ENCODE data around the gene LRRC32.

The LRRC32 gene

GRCh38 chr11:76678321-76678720, 7.8 kb upstream of the LRRC32 start:
- DNase-seq (ENCODE audit: low read depth): no peak

- no peak for DNase-seq (ENCODE audit: low read depth)
These were observed 6.9 kb upstream of the LRRC32 start for GRCh38 chr11:76677458-76677765.

GRCh38 chr11:76676636-76677457, 6.3 kb upstream of the LRRC32 start:
- no peak for DNase-seq (ENCODE audit: low read depth)

DNA sequence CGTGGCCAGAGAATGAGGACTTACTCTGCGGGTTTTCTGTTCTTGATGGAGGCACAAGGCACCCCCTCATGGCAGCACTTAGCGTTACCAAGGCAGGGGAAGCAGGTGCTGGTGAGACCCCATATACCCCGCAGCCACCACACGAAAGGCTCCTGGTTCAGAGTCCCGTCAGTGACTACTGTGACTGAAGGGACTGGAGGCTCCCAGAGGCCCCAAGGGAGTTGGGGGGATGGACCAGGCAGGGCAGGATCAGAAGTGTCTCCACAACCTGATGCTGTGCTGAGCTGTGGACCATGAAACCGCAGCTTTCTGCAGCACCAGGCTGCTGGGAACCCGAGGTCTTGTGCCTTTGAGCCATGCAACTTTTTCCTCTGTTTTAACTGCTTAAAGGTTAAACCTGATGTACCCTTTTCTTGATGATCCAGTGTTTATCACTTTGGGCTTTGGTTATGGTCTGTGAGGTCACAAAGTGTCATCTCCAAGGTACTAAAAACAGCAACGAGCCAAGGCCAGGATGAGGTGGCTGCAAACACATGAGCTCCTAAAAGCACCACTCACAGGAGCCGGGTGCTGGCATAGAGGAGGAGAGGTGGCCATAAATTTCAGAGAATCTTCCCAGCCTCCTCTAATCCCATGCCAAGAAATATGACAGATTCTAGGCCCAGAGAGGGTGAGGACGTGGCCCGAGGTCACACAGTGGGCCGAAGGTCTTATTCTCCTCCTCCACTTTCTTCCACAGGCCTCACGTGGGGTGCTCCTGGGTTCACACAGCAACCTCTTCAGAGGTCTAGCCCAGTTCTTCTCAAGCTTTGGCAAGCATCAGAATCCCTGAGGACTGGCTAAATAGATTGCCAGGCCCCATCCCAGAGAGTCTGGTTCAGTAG, 4.2 kb upstream of the LRRC32 start:
- DNase-seq (ENCODE audit: low read depth): no peak

DNA sequence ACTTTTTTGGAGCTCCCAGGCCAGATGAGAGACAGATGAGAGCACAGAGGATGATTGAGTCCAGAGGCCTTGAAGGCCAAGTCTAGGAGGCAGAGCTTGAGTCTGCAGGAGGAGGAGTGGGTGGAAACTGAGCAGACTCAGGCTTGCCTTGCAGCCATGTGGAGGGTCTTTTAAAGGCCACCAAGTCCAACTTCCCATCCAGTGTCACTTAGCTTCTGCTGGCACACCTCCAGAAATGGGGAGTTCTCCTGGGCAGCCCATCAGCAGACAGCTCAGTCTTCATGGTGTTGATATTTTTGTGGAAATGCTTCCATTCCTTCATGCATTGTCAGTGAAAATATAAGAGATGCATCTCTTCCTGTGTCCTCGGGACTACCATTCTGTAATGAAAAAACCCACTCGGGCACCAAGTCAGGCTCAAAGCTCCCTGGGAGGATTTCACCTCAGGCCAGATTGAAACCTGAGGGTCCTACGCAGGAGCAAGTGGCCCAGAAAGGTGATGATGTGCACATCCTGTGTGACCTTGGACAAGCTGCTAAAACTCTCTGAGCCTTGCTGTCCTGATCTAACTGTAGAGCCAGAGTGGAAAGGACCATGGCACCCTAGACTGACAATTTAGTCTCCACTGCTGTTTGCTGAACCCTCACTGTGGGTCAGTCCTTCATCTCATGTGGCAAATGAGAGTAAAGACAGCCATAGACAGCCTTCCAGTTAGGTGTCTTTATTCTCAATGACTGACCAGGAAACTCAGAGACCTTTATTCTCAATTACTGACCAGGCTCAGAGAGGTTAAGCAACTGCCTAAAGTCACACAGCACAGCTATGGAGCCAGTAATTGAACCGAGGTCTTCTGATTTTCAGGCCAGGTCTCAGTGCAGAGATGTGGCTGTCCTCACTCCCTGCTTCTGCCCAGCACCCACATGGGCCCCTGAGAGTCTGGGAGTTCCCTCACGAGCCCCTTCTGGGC, 2.9 kb upstream of the LRRC32 start:
- DNase-seq (ENCODE audit: low read depth): no peak

GRCh38 chr11:76672431-76673175, 2.1 kb upstream of the LRRC32 start:
- DNase-seq (ENCODE audit: low read depth): peak; percentile 17

- no peak for DNase-seq (ENCODE audit: low read depth)
These were observed 1.2 kb upstream of the LRRC32 start for GRCh38 chr11:76671626-76672309.

GRCh38 chr11:76671237-76671592, 668 bp upstream of the LRRC32 start:
- DNase-seq (ENCODE audit: low read depth): no peak

DNA sequence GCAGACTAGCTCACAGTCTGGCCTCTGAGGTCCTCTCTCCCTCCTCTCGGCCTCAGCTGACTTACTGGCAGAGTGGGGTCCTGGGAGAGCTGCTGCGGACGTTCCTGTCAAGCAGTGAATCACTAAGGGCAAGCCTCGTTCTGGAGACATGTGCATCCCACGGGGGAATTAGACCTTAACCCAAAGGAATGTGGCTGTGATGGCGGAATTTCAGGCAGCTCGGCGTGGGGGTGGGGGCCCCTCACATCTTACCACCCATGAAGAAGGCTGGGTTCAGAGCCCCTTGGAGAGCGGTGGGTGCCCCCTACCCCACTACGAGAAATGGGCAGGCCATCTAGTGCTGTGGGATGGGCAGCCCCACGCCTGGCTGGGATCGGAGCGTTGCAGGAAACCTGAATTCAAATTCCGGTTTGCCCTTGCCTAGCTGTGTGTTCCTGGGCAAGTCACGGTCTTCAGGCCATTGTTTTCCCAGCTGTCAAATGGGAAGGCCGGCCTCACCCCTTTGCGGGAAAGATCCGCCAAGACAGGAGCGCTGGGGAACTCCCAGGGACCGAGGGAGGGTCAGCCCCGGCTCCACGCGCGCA, 554 bp downstream of the LRRC32 start:
- DNase-seq (ENCODE audit: low read depth): no peak

GRCh38 chr11:76668362-76669155, 2.0 kb downstream of the LRRC32 start:
- no peak for DNase-seq (ENCODE audit: low read depth)

GRCh38 chr11:76667856-76668255, 2.7 kb downstream of the LRRC32 start:
- DNase-seq (ENCODE audit: low read depth): no peak

DNA sequence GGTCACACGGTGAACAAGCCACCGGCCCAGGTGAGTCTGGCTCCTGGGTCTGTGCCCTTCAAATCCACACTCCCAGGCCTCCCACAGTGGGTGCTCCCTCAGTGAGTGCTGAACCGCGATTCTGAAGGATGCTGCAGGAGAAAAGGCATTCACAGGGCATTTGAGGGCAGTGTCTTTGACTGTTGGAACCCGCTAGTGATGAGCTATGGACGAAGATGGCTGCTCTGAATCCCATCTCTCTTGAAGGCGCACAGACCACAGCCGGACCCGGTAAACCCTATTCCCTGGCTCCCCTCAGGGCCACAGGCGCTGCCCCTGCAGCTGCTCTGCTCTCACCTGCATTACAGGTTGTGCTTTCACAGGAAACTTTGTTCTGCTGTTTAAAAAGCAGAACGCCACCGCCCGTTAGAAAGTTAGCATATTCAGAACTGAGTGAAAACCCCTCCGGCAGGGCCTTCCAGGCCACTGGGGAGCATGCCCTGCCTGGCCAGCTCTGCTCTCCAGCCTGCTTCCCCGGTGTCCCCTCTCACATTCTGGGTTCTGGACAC, 3.2 kb downstream of the LRRC32 start:
- DNase-seq (ENCODE audit: low read depth): no peak

DNA sequence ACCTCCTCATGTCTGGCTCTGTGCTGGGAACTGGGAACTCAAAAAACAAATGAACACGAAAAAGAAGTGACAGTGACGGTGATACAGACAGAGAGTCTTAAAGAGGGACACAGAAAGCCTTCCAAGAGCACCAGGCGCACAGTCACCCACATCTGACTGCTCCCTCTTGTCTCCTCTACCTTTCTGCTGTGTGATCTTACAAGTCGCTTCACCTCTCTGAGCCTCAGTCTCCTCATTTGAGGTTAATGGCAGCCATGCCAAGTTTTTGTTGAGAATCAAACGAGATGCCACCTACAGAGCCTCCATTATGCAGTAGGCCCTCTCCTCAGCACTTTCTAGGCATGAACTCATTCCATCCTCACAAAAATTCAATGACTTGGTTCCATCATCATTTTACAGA, 3.7 kb downstream of the LRRC32 start:
- no peak for DNase-seq (ENCODE audit: low read depth)

- DNase-seq (ENCODE audit: low read depth): no peak
These were observed 4.1 kb downstream of the LRRC32 start for GRCh38 chr11:76666408-76666807.

DNA sequence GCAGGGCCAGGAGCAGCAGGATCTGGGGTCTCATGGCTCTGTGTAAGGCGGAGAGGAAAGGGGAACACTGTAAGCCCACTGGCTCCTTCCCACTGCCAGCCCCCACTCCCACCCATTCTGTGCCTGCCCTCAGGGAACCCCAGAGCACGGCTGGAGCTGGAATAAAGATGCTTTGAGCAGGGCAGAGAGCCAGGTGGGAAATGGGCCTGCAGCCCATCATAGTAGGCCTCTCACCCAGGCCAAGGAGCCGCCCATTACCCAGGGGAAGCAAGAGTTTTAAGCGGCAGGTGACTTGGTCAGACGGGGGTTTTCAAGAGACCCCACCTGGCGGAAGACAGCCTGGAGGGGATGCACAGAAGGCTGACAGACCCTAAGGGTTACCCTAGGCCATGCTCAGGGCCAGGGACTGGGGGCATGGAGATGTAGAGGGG, 4.6 kb downstream of the LRRC32 start:
- DNase-seq (ENCODE audit: low read depth): no peak

- no peak for DNase-seq (ENCODE audit: low read depth)
These were observed 5.4 kb downstream of the LRRC32 start for GRCh38 chr11:76665172-76665571.

- peak; percentile 14 for DNase-seq (ENCODE audit: low read depth)
These were observed 5.9 kb downstream of the LRRC32 start for GRCh38 chr11:76664578-76665061.

DNA sequence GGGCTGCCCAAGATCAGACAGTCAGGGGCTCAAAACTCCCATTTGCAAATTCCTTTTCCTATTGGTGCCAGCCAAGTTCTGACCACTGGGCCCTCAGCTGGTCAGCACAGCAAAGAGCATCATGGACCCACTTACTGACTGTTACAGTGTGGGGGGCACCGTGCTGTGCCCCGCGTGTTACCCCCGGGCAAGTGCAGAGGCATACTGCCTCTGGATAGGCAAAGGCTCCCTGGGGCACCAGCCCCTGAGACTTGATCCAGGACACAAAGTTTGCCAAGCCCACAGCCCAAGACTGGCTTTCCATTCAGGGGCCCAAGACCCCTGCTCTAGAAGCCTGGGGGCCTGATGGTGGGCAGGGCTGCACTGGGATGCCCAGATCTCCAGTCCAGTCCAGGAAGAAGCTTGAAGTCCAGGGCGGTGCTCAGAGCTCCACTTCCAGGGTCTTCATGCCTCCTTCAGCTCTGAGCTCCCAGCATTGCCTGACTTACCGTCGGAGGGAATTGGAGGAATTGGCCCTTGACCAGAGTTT, 6.6 kb downstream of the LRRC32 start:
- no peak for DNase-seq (ENCODE audit: low read depth)

GRCh38 chr11:76663486-76663810, 7.1 kb downstream of the LRRC32 start:
- DNase-seq (ENCODE audit: low read depth): no peak

Measured in activated gamma-delta T cell treated with anti-CD3 and anti-CD28 coated beads, Interleukin-2, amount 50 U/mL, for 16 hours (primary cell).